HG03342 (cell line): ENCODE measurements around the gene SNF8.

Experiments used
- ATAC-seq: cut with Tn5 transposase; IDR thresholded peaks from one replicate; pipeline ENCODE4 v1.9.1; 2021; ENCODE audit warnings: mild to moderate bottlenecking, moderate library complexity; ENCODE audit not compliant: unreplicated experiment

SNF8 gene

DNA sequence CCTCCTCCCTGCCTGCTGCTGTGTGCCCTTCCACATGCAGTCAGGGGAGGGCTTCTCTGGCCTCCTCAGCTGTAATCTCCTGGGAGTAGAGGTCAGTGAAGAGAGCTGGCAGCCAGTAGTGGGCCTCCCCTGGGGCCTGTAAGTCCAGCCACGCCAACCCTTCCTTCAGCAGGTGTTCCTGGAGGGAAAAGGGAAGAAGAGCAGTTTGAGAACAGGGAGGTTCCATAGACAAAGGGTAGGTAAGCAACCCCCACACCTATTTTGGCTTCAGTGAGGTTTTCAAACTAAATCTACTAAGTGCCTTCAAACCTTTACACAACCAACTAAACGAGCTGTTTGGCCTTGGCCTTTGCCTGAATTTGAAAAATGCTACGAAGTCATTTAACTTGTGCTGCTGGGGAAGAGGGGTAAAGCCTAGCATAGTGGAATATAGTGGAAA, 14.2 kb downstream of the SNF8 start:
- no peak for ATAC-seq

DNA sequence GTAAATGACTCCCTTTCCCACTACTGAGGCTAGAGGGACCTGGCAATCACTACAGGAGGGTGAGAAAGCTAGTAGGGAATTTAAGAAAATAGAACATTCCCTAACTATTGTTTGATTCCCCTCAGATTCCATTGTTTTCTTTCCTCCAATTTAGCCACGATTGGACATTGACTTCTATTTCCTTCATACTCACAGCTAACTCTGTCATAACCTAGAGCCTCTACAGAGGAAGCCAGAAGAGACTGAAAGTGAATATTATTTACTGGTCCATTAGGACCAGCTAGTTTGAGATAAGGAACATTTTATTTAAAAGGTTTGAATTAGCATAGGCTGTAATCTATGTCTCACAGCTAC, 14.9 kb downstream of the SNF8 start:
- ATAC-seq = no peak

DNA sequence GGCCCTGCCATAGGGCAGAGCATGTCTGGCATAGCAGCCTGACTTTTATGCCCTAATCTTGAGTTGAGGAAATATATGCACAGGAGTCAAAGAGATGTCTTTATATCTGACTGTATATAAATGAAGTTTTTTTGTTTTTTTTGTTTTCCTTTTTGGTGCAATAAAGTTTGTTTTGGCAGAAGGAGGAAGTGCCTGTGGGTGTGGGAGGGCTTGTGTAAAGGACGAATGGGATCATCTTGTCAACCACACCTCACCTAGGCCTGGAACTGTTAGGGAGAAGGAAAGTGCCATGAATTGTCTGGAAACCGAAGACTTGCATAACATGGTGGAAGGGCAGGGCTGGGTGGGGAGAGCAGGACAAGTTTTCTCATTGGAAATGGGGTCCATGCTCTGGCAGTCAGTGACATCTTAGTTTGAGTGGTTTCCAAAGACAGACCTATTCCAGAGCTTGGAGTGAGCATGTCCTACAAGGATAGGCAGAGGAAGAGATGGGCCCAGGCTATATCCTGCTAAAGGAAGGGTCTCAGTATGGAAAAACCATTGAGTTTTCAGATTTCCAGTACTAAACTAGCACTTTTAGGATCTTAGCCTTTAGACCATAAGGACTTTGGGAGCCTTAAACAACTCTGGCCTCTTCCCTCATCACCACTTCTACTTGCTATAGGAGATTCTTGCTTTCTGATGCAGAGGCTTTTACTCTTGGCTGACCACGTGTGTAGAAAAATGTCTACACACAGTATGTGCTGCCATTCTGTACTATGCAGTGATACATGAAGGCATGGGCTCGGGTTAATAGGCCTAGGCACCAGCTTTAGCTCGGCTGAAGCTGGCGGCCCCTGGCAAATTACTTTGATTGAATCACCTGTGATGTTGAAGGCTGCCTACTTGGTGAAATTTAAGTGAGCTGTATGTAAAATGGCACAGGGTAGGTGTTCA, 15.5 kb downstream of the SNF8 start:
- no peak for ATAC-seq

DNA sequence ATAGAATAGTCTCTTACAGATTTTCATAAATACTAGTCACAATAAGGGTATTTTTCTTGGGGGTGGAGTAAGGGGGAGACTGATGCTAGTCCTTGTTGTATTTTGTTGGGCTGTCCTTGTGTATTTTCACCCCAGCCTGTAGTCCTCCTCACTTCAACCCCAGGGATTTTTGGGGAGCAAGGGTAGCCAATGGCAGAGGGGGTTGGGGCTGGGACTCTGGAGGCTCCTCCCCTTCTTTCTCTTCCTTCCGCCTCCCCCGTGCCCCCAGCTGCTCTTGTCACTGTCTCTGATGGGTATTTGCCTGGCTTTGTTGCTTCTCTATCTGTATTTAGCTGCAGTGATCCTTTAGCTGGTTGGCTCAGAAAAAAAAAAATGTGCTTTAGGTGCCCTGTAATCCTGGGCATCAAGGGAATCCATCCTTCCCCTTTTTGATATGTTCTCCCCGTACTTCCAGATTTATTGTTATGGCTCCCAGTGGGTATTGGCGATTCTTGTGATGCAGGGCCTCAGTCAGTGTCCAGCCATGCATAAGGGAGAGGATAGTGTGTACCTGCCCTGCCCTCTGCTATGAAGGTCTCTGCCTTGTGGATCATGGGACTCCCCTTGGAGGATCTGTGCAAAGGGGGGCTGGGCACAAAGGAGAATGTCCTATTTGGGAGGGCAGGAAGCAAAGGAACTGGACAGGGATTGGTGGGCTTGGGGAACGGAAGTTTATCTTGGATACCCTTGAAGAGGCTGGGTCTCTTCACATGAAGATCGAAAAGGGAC, 16.5 kb downstream of the SNF8 start:
- no peak for ATAC-seq

DNA sequence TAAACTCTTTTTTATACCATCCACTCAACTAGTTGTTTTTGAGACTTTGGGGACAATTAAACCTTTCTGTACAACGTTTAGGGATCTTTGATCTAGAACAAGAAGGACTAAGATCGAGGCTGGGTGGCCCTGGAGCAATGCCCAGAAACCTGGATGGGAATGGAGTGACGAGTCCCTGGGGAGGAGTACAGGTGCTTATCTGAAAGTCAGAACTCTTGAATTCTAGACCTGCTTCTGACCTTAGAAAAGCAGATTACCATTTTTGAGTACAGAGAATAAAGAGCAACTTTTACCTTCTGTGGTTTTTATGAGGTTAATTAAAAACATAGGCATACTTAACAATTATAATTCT, 18.7 kb downstream of the SNF8 start:
- no peak for ATAC-seq

DNA sequence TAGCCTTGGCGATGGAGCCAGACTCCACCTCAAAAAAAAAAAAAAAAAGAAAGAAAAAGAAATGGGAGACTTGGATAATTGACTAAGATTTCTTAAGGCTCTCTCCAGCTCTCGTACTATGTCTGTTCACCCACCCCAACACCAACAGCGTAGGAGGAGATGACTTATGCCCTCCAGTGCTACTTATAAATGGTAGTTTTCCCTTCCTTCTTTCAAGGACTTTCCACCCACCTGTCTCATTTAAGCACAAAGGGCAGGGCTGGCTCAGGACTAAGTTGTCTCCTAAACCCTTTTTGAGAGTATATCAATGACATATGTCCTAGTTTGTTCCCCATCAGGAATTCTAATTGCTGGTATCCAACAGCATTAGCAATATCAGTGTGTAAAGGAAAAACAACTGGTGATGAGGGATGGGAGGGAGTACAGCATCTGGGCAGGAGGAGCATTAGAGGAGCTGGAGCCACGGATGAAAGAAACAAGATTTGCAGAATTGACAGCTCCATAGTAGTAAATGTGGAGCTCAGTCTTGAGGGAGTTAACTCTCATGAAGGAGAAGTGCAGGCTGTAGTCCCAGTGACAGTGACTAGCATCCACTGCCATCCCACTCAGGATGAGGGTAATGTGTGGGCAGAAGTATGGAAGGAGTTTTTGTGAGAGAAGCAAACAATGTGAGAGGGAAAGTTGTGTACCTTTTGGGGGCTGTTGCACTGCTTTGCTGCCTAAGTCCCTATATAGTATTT, 19.2 kb downstream of the SNF8 start:
- ATAC-seq = no peak

DNA sequence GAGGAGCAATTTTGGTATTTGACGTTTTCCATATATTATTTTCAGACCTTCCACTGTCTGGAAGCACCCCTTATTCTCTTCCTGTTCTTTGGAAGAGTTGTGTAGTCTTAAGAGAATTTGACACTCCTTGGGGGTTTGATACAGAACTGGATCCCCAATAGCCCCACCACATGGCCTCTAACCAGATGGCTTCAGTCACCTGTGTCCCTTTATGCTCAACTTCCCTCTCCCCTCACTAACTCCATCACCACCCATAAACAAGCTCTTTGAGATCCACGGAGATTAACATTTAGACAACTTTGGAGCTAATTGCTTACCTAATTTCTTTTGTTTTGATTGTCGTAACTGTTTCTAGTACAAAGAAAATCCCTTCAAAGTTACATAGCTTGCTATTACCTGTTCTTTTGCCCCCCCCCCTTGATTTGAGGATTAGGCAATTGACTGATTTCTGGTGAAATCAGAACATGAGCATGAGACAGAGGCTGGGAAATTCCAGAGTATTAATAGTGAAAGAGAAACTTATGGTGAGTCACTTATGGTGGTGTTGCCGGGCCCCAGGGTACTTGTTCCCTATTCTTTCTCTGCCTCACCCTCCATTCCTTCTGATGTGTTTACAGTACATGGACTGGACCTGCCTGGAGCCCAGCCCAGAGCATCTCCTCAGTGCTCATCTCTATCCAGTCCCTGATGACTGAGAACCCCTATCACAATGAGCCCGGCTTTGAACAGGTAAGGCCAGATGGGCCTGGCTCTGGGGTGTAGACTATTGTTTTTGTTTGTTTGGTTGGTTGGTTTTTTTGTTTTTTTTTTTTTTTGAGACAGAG, 29.0 kb downstream of the SNF8 start:
- peak; percentile 79 for ATAC-seq

DNA sequence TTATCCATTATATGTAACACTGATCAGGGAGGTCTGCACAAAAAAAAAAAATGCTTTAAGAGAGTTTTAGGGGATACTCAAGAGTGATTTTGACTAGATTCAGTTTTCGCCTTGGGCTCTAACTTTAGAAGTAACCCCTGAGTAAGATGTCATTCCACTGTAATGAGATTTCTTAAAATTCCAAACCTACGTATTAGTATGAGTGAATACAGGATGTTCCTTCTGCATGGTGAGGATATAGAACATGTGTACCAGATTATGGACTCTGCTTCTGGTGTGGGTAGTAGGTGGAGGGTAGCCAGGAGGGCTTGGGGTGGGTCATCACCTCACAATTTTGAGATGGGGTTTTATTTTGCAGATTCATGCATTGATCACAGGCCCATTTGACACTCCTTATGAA, 32.2 kb downstream of the SNF8 start:
- no peak for ATAC-seq

DNA sequence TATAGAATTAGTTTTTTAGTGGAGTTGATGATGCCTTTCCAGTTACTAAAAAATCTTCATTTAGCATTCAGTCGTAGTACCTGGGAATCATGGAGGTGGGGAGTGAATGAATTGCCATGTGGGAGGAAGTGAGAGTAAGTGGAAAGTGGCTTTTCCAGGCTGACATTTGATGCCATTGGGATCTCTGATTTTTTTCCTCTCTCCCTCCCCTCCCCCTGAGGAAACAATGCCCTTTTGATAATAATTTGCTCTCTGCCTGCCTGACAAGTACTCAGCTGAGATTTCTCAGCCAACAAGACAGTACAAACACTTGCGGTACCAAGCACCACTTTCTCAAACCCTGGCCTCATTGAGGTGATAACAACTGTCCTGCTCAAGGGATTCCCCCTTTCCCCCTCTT, 34.3 kb downstream of the SNF8 start:
- ATAC-seq = no peak

DNA sequence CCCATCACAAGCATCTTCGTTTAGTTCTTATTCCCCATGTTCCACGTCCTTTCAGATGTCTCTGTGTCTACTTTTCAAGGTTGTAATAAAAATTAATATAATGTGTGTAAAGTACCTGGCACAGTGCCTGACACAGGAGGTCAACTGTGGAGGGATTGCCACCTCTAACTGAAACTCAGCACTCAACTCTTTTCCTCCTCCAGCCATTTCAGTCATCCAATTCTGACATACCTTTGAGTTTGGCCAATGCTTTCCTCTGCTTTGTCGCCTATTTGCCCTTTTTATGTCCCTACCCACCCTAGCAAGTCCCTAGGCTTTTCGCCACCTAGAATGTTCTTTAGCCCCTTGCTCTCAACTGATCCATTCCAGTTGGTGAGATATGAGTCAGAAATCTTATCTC, 34.9 kb downstream of the SNF8 start:
- no peak for ATAC-seq

DNA sequence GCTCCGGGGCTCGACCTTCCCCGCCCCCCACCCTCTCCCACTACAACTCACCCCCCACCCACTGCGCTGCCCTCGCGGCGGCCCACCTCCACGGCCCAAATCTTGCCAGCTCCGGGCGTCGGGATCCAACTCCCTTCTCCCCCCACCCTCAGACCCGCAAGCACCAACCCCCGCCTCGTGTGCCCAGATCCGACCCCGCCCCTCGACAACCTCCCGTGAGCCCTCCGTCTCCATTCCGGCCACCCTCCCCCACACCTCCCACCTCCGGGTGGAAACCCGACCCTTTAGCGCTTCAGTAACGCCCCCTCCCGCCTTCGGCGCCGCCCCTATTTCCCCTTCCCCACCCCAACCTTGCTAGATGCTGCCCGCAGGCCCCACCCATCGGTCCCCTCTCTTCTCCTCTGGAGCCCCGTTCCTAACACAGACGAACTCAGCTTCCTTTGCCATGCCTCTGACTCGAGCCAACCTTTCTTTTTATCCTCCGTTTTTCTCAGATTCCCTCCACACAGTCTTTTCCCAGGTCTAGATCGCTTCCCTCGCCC, 35.7 kb downstream of the SNF8 start:
- peak; percentile 39 for ATAC-seq

DNA sequence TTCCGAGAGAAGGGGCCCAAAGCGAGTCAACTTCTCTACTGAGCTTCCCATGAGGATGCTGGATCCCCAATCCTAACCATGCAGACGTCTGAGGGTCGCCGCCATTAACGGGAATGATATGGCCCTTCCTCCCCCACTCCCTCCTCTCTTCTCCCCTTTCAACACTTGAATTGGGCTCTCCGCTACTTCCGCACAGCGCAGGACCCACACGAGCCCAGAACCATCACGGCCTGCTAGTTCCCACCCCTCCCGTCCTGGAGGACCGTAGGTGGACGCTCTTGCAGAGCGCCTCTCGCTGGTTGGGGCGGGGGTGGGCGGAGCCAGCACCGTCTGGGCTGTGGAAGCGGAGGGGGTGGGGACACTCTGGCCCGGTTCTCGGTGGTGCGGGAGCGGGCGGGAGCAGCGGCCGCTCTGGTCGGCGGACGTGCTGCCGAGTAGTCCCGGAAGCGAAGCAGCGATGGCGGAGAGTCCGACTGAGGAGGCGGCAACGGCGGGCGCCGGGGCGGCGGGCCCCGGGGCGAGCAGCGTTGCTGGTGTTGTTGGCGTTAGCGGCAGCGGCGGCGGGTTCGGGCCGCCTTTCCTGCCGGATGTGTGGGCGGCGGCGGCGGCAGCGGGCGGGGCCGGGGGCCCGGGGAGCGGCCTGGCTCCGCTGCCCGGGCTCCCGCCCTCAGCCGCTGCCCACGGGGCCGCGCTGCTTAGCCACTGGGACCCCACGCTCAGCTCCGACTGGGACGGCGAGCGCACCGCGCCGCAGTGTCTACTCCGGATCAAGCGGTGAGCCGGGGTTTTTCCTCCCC, 36.4 kb downstream of the SNF8 start, which contains the start of gene UBE2Z:
Gene UBE2Z, plus strand, starts transcription at position 361 of the 797 bp plus-strand sequence. Its CDS starts 97 bp downstream, at position 458.
- peak; percentile 71 for ATAC-seq

DNA sequence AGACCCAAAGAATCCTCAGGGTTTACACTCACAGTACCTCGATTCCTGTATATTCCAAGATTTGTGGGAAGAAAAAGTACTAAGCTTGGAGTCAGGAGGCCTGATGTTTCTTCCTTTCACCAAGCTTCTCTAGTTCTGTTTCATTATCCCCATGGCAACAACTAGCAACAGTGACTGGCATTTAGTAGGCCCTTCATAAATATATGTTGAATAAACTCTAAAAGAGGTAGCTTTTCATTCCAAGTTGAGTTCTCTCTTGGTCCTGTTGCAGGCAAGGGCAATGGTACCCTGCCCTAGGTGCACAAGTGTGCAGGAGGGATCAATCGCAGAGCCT, 37.0 kb downstream of the SNF8 start:
- ATAC-seq = no peak

DNA sequence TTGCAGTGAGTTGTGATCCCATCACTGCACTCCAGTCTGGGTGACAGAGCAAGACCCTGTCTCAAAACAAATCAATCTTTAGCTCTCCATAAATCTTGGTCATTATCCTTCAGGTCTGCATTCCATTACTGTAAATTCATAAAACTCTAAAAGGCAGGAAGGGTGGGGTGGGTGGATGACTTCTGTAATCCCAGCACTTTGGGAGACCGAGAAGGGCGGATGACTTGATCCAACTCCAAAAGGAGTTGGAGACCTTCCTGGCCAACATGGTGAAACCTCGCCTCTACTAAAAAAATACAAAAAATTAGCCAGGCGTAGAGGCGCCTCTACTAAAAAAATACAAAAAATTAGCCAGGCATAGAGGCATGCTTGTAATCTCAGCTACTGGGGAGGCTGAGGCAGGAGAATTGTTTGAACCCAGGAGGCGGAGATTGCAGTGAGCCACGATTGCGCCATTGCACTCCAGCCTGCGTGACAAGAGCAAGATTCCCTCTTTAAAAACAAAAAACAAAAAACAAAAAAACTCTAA, 38.6 kb downstream of the SNF8 start:
- no peak for ATAC-seq

DNA sequence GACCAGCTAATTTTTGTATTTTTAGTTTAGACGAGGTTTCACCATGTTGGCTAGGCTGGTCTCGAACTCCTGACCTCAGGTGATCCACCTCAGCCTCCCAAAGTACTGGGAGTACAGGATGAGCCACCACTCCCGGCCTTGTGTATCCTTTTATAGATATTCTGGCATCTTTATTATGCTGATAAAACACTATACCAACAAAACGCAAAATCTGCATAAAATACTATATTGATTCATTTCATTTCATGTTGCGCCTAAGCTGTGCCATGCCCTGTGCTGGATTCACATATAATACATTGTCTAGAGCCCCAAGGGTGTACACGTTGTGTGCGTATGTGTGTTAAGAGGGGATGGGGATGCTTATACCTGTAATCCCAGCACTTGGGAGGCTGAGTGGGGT, 40.2 kb downstream of the SNF8 start:
- no peak for ATAC-seq

DNA sequence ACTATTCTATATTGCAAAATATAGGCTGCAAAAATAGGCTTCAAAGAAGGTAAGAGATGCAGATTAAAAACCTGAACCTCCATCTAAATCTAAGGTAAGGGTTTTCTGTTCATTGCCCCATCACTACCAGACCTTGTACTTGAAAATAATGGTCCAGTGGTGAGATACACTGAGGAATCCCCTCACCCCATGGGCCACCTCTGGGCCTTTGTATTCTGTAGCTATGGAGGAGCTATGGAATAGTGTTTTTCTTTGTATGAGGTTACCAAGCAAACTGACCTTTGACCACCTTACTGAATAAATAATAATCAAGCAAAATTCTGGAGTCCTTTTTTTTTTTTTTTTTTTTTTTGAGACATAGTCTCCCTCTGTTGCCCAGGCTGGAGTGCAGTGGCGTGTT, 41.2 kb downstream of the SNF8 start:
- no peak for ATAC-seq

DNA sequence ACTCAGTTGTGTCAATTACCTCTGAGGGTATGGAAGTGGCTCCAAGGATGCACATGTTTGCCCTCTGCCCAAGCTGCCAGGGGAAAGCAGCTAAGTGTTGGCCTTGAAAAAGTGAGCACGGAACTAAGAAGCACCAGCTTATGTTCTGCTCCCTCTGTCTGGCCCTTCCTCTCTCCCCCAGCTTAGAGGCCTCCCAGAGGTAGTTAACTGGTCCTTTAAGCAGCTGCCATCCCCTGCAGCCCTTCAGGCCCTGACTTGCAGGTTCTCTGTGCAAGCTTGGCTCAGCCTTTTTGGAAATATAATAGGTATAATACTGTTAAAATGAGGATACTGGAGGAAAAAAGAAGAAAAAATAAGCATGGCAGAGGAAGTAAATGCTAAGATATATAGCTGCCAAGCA, 43.4 kb downstream of the SNF8 start:
- no peak for ATAC-seq

DNA sequence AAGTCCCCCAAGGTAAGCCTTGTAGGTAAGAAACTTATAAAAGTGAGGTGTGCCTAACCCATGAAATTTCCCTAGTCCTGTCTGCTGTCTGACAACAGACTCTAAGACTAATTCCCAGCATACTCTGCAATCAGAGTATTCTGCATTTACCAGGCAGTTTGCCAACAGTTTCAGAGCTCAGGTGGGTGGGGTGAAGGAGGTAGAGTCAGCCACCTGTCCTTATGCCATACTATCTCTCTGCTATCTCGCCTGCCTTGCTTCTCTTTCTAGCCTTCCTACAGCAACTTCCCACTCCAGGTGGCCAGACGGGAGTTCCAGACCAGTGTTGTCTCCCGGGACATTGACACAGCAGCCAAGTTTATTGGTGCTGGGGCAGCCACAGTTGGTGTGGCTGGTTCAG, 49.8 kb downstream of the SNF8 start:
- no peak for ATAC-seq
